H9 (cell line): ENCODE data around the gene SMDT1. TPM values are rescaled to one million over a fixed set of nuclear protein-coding genes. Genes with fewer than 3 reads are reported as not detected.

Source experiments
- DNase-seq: peaks from one replicate; pipeline ENCODE4 v3.0.0-alpha.2; 2017
- H2AFZ ChIP-seq: one replicate; pipeline ENCODE4 v1.6.1; 2013; ENCODE audit warnings: mild to moderate bottlenecking, low read length, control low read depth, moderate library complexity
- H2AK5ac ChIP-seq: 2 replicates; pipeline ENCODE4 v1.6.1; 2013; ENCODE audit warnings: low read length, control low read depth, mixed read lengths; ENCODE audit not compliant: insufficient read length
- H2BK120ac ChIP-seq: one replicate; pipeline ENCODE4 v1.6.1; 2013; ENCODE audit warnings: low read depth, mild to moderate bottlenecking, low read length, control low read depth, inconsistent platforms; ENCODE audit not compliant: poor library complexity, severe bottlenecking
- H2BK12ac ChIP-seq: 2 replicates; pipeline ENCODE4 v1.6.1; 2013; ENCODE audit warnings: low read length, control low read depth, mixed read lengths, low read depth; ENCODE audit not compliant: insufficient read length
- H2BK15ac ChIP-seq: 2 replicates; pipeline ENCODE4 v1.6.1; 2013; ENCODE audit warnings: low read depth, low read length, control low read depth
- H2BK20ac ChIP-seq: one replicate; pipeline ENCODE4 v1.6.1; 2013; ENCODE audit warnings: low read depth, mild to moderate bottlenecking, low read length, control low read depth, inconsistent platforms; ENCODE audit not compliant: poor library complexity, severe bottlenecking
- H2BK5ac ChIP-seq: 2 replicates; pipeline ENCODE4 v1.6.1; 2013; ENCODE audit warnings: low read length, control low read depth, mixed read lengths; ENCODE audit not compliant: insufficient read length
- H3K14ac ChIP-seq: 2 replicates; pipeline ENCODE4 v1.6.1; 2013; ENCODE audit warnings: low read length, control low read depth; ENCODE audit not compliant: insufficient read depth
- H3K18ac ChIP-seq: 2 replicates; pipeline ENCODE4 v1.6.1; 2013; ENCODE audit warnings: low read depth, mild to moderate bottlenecking, mixed read lengths, low read length, control low read depth; ENCODE audit not compliant: insufficient read length
- H3K23ac ChIP-seq: 2 replicates; pipeline ENCODE4 v1.6.1; 2013; ENCODE audit warnings: low read length, control low read depth, mixed read lengths, low read depth; ENCODE audit not compliant: insufficient read length
- H3K23me2 ChIP-seq: 2 replicates; pipeline ENCODE4 v1.6.1; 2013; ENCODE audit warnings: low read depth, mild to moderate bottlenecking, mixed read lengths, low read length, control low read depth; ENCODE audit not compliant: insufficient read length, poor library complexity, severe bottlenecking
- H3K27ac ChIP-seq: 2 replicates; pipeline ENCODE4 v1.5.1; 2013; ENCODE audit warnings: low read length, control low read depth, mixed read lengths, low read depth; ENCODE audit not compliant: insufficient read length
- H3K27me3 ChIP-seq: 2 replicates; pipeline ENCODE4 v1.6.1; 2013; ENCODE audit warnings: low read length, control low read depth, inconsistent platforms; ENCODE audit not compliant: insufficient read depth
- H3K4ac ChIP-seq: 2 replicates; pipeline ENCODE4 v1.6.1; 2013; ENCODE audit warnings: low read depth, mild to moderate bottlenecking, control low read depth, inconsistent platforms, low read length, moderate library complexity
- H3K4me1 ChIP-seq: 2 replicates; pipeline ENCODE4 v1.6.1; 2013; ENCODE audit warnings: low read length, control low read depth, inconsistent platforms; ENCODE audit not compliant: insufficient read depth
- H3K4me2 ChIP-seq: 2 replicates; pipeline ENCODE4 v1.6.1; 2013; ENCODE audit warnings: low read length, control low read depth, mixed read lengths; ENCODE audit not compliant: insufficient read length, insufficient read depth
- H3K56ac ChIP-seq: 2 replicates; pipeline ENCODE4 v1.6.1; 2013; ENCODE audit warnings: low read depth, mild to moderate bottlenecking, mixed read lengths, low read length, control low read depth; ENCODE audit not compliant: insufficient read length
- H3K79me1 ChIP-seq: 2 replicates; pipeline ENCODE4 v1.6.1; 2013; ENCODE audit warnings: low read depth, mild to moderate bottlenecking, moderate library complexity, low read length, control low read depth, inconsistent platforms; ENCODE audit not compliant: insufficient read depth, poor library complexity, severe bottlenecking
- H3K79me2 ChIP-seq: 2 replicates; pipeline ENCODE4 v1.6.1; 2013; ENCODE audit warnings: low read length, control low read depth, inconsistent platforms; ENCODE audit not compliant: insufficient read depth
- H3K9ac ChIP-seq: 2 replicates; pipeline ENCODE4 v1.6.1; 2013; ENCODE audit warnings: low read length, control low read depth, mixed read lengths; ENCODE audit not compliant: insufficient read length; ENCODE audit errors: extremely low read depth
- H3K9me3 ChIP-seq: one replicate; pipeline ENCODE4 v1.6.1; 2013; ENCODE audit warnings: low read depth, low read length, inconsistent platforms; ENCODE audit not compliant: control insufficient read depth
- H3T11ph ChIP-seq: one replicate; pipeline ENCODE4 v1.6.1; 2013; ENCODE audit warnings: mild to moderate bottlenecking, low read length, control low read depth, inconsistent platforms
- H4K20me1 ChIP-seq: one replicate; pipeline ENCODE4 v1.6.1; 2013; ENCODE audit not compliant: control insufficient read depth, insufficient read length, insufficient read depth
- H4K5ac ChIP-seq: 2 replicates; pipeline ENCODE4 v1.6.1; 2013; ENCODE audit warnings: low read depth, mild to moderate bottlenecking, mixed read lengths, low read length, control low read depth; ENCODE audit not compliant: insufficient read length
- H4K8ac ChIP-seq: replicated peaks from 2 replicates; pipeline ENCODE4 v1.6.1; 2013; ENCODE audit warnings: low read length, control low read depth, mixed read lengths, low read depth; ENCODE audit not compliant: insufficient read length
- H4K91ac ChIP-seq: 2 replicates; pipeline ENCODE4 v1.6.1; 2013; ENCODE audit warnings: low read depth, mild to moderate bottlenecking, moderate library complexity, mixed read lengths, low read length, control low read depth; ENCODE audit not compliant: insufficient read length
- H3K27ac Mint-ChIP-seq, 3 experiments: 2 replicates in 2 of 3; 3 replicates in 1 of 3; pipeline ENCODE4 v1.8.0; 2020 to 2021; ENCODE audit warnings: mixed read lengths in 3 of 3, mild to moderate bottlenecking in 1 of 3, moderate library complexity in 1 of 3
- H3K27me3 Mint-ChIP-seq: 2 replicates; pipeline ENCODE4 v1.8.0; 2021; ENCODE audit warnings: low read depth, mild to moderate bottlenecking, moderate library complexity, mixed read lengths
- H3K36me3 Mint-ChIP-seq, 3 experiments: 2 replicates in 2 of 3; 3 replicates in 1 of 3; pipeline ENCODE4 v1.8.0; 2020 to 2021; ENCODE audit warnings: low read depth in 3 of 3, mixed read lengths in 3 of 3; ENCODE audit not compliant: insufficient read depth in 1 of 3
- H3K4me1 Mint-ChIP-seq, 2 experiments: 2 replicates each; pipeline ENCODE4 v1.8.0; 2020; ENCODE audit warnings: mixed read lengths in 2 of 2
- H3K4me3 Mint-ChIP-seq, 2 experiments: 2 replicates in 1 of 2; 3 replicates in 1 of 2; pipeline ENCODE4 v1.8.0; 2020 to 2021; ENCODE audit warnings: mild to moderate bottlenecking in 2 of 2, mixed read lengths in 2 of 2, moderate library complexity in 1 of 2
- H3K9me3 Mint-ChIP-seq, 2 experiments: 2 replicates in 1 of 2; 3 replicates in 1 of 2; pipeline ENCODE4 v1.8.0; 2020; ENCODE audit warnings: mild to moderate bottlenecking in 2 of 2, mixed read lengths in 2 of 2, moderate library complexity in 1 of 2
- CTCF ChIP-seq: fragments of 200-600 bp; sonication (generic); conservative IDR thresholded peaks from 3 replicates; pipeline ENCODE4 v1.8.0; 2021; ENCODE audit warnings: antibody characterized with exemption, mild to moderate bottlenecking
- WGBS: extraction: QIAGEN DNeasy Blood & Tissue Kit; methylation state at CpG from one replicate; pipeline ENCODE4 v1.1.7; 2013; ENCODE audit warnings: missing lambda C conversion rate, low lambda C conversion rate, mixed read lengths; ENCODE audit not compliant: insufficient read length; ENCODE audit errors: extremely low coverage; 5-methylcytosine and 5-hydroxymethylcytosine counted together
- total RNA-seq: library from RNA; stranded (reverse); gene quantifications from 2 replicates; pipeline ENCODE4 v1.2.1, GENCODE V29; 2021

Gene SMDT1
- total RNA-seq, 1 experiment from 2014 or later = 45.0 TPM

- no peak overlapping the region for H3K14ac ChIP-seq
- no peak overlapping the region for H3K23ac ChIP-seq
- H3K79me1 ChIP-seq = no peaks in the 10 kb centered on the region
- H2BK120ac ChIP-seq = no peak overlapping the region
- Mint-ChIP-seq H3K27me3 (no peaks in the 10 kb centered on the region), H3K36me3 (no peaks in the 10 kb centered on the region), H3K4me1 (no peaks in the 10 kb centered on the region), H3K27ac (no peak overlapping the region), H3K9me3 (no peaks in the 10 kb centered on the region), H3K4me3 (no peak overlapping the region)
- H2AK5ac ChIP-seq = no peak overlapping the region
- TF ChIP-seq CTCF = no peak
- H3K9ac ChIP-seq = no peak overlapping the region
- H3K9me3 ChIP-seq = no peaks in the 10 kb centered on the region
- H3K23me2 ChIP-seq = no peaks in the 10 kb centered on the region
- H2AFZ ChIP-seq = no peak overlapping the region
- H3K56ac ChIP-seq = no peak overlapping the region
- no peak overlapping the region for H3K18ac ChIP-seq
- no peak overlapping the region for H4K8ac ChIP-seq
- no peak overlapping the region for H3K27ac ChIP-seq
- no peaks in the 10 kb centered on the region for H3K79me2 ChIP-seq
- no CpG with 5 or more reads among the region's 2 CpGs for WGBS
- H4K20me1 ChIP-seq = no peaks in the 10 kb centered on the region
- H3K27me3 ChIP-seq = no peaks in the 10 kb centered on the region
- H3K4ac ChIP-seq = no peak overlapping the region
- H2BK5ac ChIP-seq = no peak overlapping the region
- H2BK20ac ChIP-seq = no peak overlapping the region
- H2BK15ac ChIP-seq = no peak overlapping the region
- no peak overlapping the region for H3K4me2 ChIP-seq
- no peaks in the 10 kb centered on the region for H3K4me1 ChIP-seq
- no peak overlapping the region for H4K5ac ChIP-seq
- no peak overlapping the region for H3T11ph ChIP-seq
- no peak for DNase-seq
- H4K91ac ChIP-seq = no peak overlapping the region
- no peak overlapping the region for H2BK12ac ChIP-seq
These were observed 28.8 kb upstream of the SMDT1 start for GRCh38 chr22:42050641-42051180.
